Activated CD4-positive, alpha-beta T cell treated with anti-CD3 and anti-CD28 coated beads, Interleukin-2, amount 50 U/mL, for 16 hours (primary cell): ENCODE data around the gene NRP2.

Experiments
- DNase-seq: peaks from one replicate; pipeline ENCODE4 v3.0.0-alpha.2; 2020

The NRP2 gene, protein sequence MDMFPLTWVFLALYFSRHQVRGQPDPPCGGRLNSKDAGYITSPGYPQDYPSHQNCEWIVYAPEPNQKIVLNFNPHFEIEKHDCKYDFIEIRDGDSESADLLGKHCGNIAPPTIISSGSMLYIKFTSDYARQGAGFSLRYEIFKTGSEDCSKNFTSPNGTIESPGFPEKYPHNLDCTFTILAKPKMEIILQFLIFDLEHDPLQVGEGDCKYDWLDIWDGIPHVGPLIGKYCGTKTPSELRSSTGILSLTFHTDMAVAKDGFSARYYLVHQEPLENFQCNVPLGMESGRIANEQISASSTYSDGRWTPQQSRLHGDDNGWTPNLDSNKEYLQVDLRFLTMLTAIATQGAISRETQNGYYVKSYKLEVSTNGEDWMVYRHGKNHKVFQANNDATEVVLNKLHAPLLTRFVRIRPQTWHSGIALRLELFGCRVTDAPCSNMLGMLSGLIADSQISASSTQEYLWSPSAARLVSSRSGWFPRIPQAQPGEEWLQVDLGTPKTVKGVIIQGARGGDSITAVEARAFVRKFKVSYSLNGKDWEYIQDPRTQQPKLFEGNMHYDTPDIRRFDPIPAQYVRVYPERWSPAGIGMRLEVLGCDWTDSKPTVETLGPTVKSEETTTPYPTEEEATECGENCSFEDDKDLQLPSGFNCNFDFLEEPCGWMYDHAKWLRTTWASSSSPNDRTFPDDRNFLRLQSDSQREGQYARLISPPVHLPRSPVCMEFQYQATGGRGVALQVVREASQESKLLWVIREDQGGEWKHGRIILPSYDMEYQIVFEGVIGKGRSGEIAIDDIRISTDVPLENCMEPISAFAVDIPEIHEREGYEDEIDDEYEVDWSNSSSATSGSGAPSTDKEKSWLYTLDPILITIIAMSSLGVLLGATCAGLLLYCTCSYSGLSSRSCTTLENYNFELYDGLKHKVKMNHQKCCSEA

DNA sequence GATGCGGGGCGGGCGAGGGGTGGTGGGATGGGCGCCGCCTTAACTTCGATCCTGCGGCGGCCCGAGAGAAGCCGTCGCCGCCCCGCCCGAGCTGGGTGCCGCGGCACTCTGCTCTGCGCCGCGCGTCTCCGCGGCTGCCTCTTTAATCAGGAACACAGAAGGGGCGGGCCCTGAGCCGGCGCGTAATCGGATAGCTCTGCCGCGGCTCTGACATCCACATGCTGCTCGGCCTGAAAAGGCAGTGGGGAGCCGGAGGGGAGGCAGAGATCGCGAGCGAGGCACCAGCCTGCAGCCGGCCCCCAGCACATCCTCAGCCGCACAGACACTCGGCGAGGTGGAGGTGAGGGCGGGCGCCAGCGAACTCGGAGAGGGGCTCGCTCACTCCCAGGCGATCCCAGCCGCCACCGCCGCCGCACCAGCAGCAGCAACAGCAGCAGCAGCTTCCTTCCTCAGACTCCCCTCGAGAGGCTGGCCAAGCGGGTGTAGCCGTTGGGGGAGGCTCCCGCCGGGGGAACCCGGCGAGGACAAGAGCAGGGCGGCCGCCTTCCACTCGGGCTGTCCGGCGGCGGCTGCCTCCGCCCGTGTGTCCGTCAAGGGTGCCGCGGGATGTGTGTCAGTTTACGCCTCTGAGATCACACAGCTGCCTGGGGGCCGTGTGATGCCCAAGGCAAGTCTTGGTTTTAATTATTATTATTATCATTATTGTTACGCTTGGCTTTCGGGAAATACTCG, at the start of gene NRP2:
Gene NRP2 (plus strand): TSS at position 263 of the 732 bp plus-strand sequence. CDS start 790 bp downstream, outside the sequence.
- peak; percentile 65 for DNase-seq

DNA sequence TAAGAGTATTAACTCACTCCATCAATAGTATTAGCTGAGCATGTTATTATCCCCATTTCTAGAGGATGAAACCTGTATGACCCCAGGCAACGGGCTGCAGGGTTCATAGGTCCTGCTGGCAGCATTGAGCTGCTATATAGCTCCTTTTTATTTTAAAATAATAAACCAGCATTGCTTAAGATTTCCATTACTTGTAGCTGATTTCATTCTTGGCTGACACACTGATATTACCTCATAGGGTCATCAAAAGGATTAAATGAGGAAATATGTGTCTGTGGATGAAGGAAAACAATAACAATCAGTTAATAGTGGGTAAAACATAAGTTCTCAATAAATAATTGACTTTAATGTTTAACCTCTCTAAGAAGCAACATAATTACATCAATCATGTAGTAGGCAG, 48.3 kb upstream of the NRP2 start:
- no peak for DNase-seq

DNA sequence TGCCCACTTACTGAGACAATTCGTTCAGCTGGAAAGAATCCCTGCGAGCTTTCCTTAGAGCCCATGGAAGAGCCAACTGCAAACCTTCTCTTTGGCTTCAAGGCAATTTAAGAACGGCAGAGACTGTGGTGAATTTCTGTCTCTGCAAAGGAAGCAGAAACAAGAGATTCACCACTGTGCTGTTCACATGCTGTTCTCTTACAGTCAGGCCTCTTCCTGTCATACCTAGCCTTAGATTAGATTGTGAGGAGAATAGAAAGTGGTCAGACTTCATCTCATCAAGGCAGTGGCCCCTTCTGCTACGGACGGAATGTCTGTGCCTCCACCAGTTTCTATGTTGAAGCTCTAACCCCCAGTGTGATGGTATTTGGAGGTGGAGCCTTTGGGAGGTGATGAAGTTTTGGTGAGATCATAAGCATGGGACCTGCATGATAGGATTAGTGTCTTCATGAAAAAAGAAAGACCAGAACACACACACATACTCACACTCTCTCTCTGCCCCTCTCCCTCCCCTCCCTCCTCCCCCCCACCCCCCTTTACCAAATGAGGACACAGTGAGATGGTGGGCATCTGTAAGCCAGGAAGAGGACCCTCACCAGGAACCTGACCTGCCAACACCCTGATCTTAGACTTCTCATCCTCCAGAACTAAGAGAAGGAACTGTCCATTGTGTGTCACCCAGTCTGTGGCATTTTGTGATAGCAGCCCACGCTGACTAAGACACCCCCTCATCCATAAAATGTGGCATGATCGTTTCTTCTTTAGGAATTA, 45.6 kb upstream of the NRP2 start:
- DNase-seq = no peak

DNA sequence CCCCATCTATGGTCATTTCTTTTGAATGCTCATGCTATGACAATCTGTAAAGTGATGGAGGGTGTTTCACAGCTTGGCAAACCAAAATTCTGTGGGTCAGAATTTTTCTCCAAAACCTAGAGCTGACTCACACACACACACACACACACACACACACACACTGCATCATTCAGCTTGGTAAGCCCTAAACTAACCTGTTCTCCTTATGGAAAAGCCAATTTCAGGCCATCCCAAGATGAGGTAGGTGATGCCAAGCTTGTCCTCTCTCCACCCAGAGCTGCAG, 45.0 kb upstream of the NRP2 start:
- DNase-seq = no peak

DNA sequence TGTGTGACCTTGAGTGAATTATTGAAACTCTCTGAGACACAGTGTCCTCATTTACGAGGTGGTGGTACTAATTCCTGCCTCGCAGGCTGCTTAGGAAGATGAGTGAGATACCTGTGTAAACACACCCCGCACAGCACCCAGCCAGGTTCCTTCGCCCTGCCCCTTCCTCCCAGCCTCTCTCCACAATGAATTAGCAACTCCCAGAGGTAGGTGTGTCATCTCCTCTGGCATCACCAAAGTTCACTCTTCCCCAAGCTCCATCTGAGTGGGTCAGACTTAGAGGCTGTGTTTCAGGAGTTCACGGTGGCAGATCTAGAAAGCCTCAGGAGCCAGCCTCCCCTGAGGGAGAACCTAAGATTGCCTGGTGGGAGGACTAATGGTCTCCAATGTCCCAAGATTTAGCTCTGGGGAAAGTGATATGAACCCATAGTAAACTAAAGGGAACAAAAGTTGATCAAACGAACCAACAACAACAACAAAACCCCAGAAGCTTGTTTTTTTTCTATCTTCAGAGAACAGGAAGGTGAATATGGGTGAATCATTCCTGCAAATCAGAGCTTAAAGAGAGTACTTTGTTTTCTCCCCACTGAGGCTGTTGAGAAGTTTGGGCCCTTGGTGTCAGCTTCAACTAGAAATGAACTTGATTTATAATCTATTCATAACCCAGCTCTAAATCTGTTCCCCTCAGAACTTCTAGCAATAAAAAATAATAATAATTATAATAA, 44.4 kb upstream of the NRP2 start:
- DNase-seq = no peak

DNA sequence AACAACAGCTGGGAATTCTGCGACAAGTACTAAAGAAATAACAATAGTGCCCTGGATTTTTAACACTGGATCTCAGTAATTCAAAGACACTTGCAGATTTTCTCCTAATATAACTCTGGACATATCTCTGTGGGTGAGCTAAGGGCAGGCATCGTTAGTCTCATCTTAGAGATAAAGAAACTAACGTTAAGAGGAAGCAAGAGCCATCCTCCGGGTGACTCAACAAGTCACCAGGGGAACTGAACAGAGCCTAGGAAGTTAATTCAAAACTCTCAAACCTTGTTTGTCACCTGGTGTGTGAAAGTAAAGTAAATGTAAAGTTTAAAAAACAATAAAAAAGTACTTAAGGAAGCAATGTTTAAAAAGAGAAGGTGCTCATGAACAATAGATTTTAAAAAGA, 41.6 kb upstream of the NRP2 start:
- DNase-seq = no peak

DNA sequence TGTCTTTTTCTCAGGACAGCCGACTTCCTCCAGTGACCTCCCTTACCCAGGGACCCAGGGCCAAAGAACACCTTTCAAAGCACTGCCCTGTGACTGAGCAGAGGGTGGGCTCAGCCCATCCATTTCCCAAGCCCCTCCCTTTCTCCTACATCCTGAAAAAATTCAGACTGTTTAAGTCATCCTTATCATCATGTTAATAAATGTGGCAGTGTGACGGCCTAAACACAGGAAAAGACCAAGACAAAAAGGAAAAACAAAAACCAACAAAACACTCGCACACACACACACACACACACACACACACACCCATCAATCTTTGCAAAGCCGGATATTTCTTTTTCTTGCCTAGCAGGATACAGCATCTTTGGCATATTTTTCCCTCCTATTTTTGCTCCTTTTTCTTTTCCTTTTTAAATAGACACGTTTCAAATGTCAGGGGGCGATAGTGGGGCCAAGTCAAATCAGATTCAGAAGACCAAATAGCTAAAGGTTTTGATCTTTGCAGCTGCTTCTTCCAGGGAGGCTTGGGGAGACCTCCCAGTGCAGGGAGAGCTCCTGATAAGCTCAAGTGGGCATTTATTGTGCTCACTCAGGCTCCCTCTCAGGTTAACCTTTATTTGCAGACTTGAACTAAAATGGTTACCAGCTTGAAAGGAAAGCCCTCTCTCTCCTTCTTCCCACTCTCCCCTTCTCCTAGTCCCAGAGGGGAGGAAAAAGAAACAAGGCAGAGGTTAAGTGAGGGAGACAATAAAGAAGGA, 39.5 kb upstream of the NRP2 start:
- DNase-seq = no peak

DNA sequence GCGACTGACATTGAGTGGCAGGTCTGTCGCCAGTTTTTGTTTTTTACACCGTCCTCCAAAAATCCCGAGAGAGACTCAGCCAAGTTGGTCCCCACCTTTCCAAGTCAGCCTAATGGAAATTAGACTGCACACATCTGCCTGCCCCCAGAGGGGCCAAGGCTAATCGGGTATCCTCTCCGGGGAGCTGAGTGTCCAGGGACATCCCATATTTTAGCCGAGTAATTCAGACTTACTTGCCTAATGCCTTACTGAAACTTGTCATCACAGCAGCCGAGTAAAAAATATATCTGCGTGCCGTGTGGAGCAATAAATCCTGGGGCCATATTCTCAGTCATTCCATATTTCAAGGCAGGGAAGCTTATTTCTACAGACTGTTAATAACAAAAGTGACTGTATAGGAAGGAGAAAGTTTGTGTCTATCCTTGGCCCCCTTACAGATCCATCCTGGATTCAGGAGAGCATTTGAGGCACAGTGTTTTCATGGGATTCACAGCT, 38.9 kb upstream of the NRP2 start:
- DNase-seq = no peak

DNA sequence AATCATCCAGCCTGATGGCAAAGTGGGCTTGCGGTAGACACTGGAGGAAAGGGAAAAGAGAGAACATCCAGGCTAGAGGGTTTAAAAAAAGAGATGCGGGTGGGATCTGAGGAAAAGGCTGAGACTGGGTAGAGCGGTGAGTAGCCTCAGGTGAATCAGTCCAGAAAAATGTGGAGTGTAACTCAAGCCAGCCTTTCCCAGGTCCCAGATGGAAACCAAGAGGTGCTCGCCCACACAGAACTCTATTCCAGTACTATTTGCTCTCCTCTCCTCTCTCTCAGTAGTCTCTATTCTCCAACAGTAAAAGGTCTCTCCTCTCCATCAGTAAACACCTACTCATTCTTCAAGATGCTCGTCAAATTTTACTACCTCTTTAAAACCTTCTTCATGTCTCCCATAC, 38.3 kb upstream of the NRP2 start:
- DNase-seq = no peak

DNA sequence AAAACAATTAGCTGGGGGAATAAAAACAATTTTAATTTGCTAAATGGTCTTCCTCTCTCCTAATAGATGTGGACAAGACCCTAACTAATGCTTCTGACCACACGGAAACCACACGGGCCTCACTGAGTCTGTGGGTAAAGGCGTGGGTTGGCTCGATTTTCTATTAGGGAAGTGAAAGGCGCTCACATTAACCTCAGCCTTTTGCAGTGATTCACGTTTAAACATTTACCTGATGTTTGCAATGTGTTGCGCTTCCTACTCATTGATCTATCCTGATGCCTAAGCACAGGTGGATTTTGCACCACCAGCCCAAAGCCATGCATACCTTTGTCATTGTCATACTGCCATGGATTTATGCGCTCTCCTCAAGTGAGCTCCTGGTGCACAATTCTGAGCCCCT, 35.6 kb upstream of the NRP2 start:
- no peak for DNase-seq

DNA sequence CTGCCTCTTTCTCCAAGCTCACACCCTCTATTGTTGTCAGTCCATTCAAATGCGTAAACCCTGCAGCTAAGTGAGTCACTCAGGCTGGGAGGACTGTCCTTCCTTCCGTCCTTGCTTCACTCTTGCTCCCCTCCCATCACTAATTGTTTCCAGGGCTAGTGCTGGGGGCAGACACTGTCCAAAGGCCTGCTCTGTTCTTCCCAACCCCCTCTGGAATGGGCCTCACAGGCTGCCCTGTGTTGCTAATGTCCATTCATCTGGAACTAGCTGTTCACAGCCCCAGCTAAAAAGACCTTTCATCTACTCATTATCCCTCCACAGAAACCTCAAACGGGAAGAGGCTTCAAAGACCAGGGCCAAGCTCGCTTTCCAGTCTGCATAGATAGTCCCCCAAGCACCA, 31.9 kb upstream of the NRP2 start:
- DNase-seq = no peak

DNA sequence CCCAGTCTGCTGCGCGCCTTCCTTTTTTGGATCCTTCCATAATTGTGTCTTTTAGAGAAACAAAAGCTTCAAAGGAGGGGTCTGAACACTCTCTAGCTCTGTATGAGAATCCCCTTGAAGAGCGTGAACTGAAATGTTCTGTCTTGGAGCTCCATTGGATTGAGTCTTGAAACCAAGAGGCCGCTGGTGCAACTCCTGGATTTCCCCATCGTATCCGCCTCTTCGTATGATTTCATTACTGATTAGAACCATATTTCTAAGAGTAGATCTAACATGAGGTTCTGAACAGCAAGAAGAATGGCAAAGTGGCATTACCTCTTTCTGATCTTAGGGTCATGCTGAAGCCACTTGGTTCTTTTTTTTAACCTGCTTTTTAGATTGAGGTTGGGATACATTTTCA, 31.4 kb upstream of the NRP2 start:
- DNase-seq = no peak

DNA sequence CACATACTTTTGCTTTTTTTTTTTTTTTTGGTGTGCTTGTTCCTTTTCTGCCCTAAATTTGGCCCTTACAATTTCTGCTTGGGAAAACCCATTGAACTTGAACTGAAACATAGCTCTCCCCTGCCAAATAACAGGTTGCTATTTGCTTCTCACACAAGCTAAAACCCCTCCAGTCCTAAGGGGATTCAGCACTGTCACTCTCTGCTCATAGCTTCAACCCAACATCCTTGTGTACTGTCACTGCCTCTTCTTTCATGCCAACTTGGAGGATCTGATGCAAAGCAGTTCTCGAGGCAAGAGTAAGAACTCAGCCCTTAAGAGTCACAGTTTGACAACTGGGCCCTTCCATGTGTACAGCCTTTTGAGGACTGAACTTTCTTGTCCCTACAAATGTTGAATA, 30.6 kb upstream of the NRP2 start:
- DNase-seq = no peak

DNA sequence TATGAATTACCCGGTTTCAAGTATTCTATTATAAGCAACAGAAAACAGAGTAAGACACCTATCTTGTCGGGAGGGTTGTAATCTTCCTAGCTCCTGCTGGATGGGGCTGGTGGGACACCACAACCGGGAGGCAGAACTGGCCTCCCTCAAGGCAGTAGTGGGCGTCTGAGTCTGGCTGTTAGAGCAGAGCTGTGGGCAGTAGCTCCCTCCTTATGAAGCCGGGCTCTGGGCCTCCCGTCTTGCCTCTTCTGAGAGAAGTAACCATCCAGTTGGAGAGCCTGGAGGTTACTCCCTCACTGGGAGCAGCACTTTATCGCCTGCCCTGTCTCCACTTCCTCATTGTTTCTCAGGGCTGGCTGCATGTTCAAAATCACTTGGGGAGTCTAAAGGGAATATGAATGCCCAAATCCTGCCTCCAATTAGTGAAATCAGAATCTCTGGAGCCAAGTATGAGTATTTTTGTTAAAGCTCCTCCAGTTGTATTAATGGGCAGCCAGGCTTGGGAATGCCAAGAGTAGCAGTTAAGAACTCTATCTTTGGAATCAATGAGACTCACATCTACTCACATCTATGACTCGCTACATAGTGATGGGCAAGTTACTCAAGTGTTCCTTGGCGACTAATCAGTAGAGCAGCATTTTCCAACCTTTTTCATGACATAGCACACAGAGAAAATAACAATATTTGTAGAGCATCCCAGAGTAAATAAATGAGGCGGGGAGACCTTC, 27.3 kb upstream of the NRP2 start:
- DNase-seq = no peak

DNA sequence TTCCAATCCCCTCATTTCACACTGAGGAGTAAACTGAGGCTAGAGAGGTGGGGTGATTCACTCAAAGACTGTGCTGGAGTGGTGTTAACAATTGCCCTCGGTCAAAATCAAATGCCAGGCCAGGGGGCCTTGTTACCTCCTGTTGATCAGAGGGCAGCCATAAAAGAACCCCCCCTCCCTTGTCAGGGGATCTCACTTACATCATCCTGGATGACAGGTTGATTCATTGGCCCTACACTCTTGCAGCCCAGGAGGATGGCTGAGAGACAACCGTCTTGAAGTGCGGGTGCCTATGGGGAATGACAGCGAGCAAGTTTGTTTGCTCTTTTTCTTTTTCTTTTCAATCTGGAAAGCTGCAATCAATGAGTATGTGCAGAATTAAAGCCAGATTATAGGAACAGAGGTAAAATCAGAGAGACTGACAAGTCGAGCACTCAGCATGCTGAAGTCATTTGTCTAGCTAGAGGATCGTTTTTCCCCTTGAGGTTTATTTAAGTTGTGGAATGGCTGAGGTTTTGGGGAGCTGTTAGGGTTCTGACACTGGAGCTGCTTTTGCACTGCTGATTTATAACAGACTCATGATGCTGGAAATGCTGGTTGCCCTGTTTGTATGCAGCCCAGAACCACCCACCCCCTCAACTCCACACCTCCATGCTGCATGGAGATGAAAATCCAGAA, 26.4 kb upstream of the NRP2 start:
- DNase-seq = no peak

DNA sequence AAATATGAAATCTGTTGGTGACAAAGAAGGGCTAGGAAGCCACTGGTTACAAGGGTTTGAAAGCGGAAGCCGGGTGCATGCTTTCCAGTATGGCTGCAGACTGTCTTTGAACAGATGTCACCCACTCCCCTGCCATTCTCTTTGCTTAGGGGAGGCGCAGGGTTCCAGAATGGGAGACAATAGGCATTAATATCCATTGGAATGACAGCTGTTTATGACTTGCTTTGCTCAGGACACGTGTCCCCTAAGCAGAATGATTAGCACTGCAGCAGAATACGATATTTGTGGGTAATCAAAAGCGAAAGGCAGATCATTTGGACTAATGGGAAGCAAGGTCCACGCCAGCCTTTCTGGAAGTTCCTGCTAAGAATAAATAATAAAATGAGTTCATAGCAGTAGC, 25.8 kb upstream of the NRP2 start:
- no peak for DNase-seq

DNA sequence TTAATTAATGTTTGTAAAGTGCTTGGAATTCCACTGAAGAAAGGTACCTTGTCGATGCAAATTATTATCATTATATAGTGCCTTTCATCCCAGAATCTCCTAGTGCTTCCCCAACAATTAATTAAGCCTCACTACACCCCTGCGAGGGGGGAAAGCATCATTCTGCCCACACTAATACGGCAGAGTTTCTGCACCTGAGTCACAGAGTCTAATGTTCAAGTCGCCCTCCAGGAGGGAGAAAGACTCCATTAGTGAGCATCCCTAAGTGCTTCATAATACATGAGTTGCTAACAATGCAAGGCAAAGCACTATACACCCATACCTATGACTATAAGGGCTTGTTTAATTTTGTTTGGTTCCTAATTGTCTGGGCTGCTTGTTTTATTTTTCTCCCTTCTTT, 25.4 kb upstream of the NRP2 start:
- DNase-seq = no peak

DNA sequence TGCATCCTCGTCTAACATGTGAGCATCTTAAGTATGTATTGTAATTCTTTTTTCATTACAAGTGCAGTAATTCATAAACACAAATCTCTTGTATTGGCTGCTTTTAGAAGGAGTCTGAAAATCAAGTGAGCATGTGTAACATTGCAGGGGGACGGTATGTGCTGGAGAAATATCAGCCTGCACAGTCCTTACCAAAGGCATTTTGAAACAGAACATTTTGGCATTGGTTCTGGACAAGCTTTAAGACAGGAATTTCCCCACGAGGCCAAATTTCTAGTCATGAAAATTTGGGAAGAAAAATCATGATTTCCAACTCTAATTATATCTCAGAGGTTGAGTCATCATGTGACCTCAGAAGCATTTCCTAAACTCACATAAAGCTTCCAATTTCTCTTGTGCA, 24.7 kb upstream of the NRP2 start:
- no peak for DNase-seq

DNA sequence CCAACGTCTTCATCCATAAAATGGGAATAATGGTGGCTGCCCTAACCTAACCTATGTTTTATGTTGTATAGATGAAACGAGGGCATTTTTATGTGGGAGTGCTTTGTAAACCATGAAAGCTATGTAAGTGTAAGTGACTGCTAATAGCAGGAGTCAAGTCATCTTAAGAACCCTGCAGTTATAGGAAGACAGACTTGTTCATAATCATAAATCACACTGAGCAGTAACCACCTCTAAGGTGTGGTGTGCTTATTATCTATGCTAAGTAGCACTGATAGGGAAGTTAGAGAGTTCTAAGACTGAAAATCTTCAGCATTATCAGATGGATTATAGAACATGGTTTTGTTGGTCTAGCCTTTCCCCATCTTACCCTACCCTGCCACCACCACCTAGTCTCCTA, 24.2 kb upstream of the NRP2 start:
- DNase-seq = no peak

DNA sequence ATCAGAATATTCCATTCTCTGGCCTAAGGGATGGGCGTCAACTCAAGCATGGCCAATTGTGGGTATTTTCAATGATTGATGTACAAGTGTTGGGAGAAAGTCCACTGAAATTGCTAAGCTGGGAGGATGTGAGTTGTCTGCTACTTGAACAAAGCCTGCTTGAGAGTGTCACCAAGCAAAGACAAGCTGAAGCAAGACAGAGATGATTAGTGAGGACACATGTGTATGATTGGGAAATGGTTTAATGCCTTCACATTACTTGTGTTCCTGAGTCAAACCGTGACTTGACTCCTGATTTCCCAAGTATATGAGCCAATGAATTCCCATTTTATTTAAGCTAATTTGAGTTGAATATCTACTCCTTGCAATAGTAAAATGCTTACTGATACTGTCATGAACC, 23.7 kb upstream of the NRP2 start:
- DNase-seq = no peak
